Liver (tissue), 3 donors: ENCODE measurements around the gene USH2A.

Experiments used
- RAD21 ChIP-seq, 2 donors: IDR thresholded peaks; 2 replicates each; pipeline ENCODE4 v1.6.1; 2016; ENCODE audit warnings: antibody characterized with exemption in 2 of 2, mild to moderate bottlenecking in 2 of 2
- SP1 ChIP-seq: IDR thresholded peaks from 2 replicates; pipeline ENCODE4 v1.6.1; 2018; ENCODE audit warnings: antibody characterized with exemption, mild to moderate bottlenecking
- TAF1 ChIP-seq: conservative IDR thresholded peaks from 2 replicates; pipeline ENCODE4 v1.6.1; 2016; ENCODE audit warnings: antibody characterized with exemption, mild to moderate bottlenecking
- YY1 ChIP-seq: IDR thresholded peaks from 2 replicates; pipeline ENCODE4 v1.6.1; 2016; ENCODE audit warnings: antibody characterized with exemption, mild to moderate bottlenecking
- TF ChIP-seq, protein P1 (sequence below): fragments of 150-350 bp; IDR thresholded peaks from 2 replicates; pipeline ENCODE4 v1.5.1; 2017; ENCODE audit warnings: improper control_type of control experiment, low read depth, low read length; ENCODE audit not compliant: missing input control
- TF ChIP-seq, protein P2 (sequence below): IDR thresholded peaks from 2 replicates; pipeline ENCODE4 v1.6.1; 2016; ENCODE audit warnings: antibody characterized with exemption
- donor health status: healthy.
- donor health status: healthy.

DNA sequence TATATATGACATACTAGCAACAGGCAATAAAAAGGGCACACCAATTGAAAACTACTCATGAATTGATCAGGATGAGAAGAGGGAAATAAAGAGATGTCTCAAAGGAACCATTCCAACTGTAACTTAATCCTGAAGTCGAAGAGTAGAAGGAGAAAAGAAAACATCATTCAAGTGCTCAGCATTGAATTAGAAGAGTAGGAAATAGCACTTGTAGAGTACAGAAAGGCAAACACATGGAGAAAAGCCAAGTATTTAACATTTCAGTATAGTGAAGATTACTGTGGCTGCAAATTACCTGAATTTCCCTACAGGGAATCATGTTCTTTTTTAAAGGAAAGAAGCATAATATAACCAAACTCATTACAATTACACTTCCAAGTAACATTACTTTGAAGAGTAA, 651.1 kb downstream of the USH2A start:
- TF ChIP-seq, protein P1, sequence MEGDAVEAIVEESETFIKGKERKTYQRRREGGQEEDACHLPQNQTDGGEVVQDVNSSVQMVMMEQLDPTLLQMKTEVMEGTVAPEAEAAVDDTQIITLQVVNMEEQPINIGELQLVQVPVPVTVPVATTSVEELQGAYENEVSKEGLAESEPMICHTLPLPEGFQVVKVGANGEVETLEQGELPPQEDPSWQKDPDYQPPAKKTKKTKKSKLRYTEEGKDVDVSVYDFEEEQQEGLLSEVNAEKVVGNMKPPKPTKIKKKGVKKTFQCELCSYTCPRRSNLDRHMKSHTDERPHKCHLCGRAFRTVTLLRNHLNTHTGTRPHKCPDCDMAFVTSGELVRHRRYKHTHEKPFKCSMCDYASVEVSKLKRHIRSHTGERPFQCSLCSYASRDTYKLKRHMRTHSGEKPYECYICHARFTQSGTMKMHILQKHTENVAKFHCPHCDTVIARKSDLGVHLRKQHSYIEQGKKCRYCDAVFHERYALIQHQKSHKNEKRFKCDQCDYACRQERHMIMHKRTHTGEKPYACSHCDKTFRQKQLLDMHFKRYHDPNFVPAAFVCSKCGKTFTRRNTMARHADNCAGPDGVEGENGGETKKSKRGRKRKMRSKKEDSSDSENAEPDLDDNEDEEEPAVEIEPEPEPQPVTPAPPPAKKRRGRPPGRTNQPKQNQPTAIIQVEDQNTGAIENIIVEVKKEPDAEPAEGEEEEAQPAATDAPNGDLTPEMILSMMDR, result no peak
- TF ChIP-seq SP1 (no peak), RAD21 (IDR thresholded peaks at IDR 0.05) (no peak), YY1 (no peak), TAF1 (no peak)
- TF ChIP-seq, protein P2, sequence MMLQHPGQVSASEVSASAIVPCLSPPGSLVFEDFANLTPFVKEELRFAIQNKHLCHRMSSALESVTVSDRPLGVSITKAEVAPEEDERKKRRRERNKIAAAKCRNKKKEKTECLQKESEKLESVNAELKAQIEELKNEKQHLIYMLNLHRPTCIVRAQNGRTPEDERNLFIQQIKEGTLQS, result no peak
